K562 (cell line): ENCODE data around the gene GET3. TPM values are rescaled to one million over a fixed set of nuclear protein-coding genes. Genes with fewer than 3 reads are reported as not detected.

Source experiments
- CXXC5 ChIP-seq: fragments of 250-450 bp; sonication (Bioruptor Pico); IDR thresholded peaks from 2 replicates; pipeline ENCODE4 v1.8.0; 2022; ENCODE audit warnings: inconsistent platforms, mild to moderate bottlenecking, moderate library complexity
- EP300 ChIP-seq: IDR thresholded peaks from 2 replicates; pipeline ENCODE4 v1.6.1; 2012; ENCODE audit warnings: low read length, improper control_type of control experiment
- FOXJ3 ChIP-seq: sonication (generic); formaldehyde crosslinking; IDR thresholded peaks from 2 replicates; pipeline ENCODE4 v1.4.0; 2020; ENCODE audit warnings: mild to moderate bottlenecking, missing genetic modification reagents
- GTF2E2 ChIP-seq: fragments of 200-800 bp; sonication (Bioruptor generic); IDR thresholded peaks from 2 replicates; pipeline ENCODE4 v1.6.1; 2016; ENCODE audit warnings: missing genetic modification characterization, missing compliant biosample characterization
- ILF3 ChIP-seq: fragments of 450-650 bp; IDR thresholded peaks from 2 replicates; pipeline ENCODE4 v1.6.1; 2018; ENCODE audit warnings: antibody characterized with exemption, mild to moderate bottlenecking, moderate library complexity, borderline replicate concordance
- NCOA4 ChIP-seq: fragments of 450-650 bp; IDR thresholded peaks from 2 replicates; pipeline ENCODE4 v1.6.1; 2018; ENCODE audit warnings: mild to moderate bottlenecking; ENCODE audit not compliant: partially characterized antibody
- PHB2 ChIP-seq: fragments of 450-650 bp; IDR thresholded peaks from 2 replicates; pipeline ENCODE4 v1.6.1; 2017; ENCODE audit warnings: low read depth
- RBM14 ChIP-seq: fragments of 200-400 bp; formaldehyde crosslinking; IDR thresholded peaks from 2 replicates; pipeline ENCODE4 v1.6.1; 2018; ENCODE audit warnings: low read depth, mild to moderate bottlenecking, low read length, moderate library complexity, borderline replicate concordance; ENCODE audit not compliant: insufficient read depth
- RFX1 ChIP-seq: fragments of 450-650 bp; IDR thresholded peaks from 2 replicates; pipeline ENCODE4 v1.6.1; 2016; ENCODE audit warnings: mild to moderate bottlenecking, moderate library complexity
- SMARCE1 ChIP-seq: fragments of 450-650 bp; IDR thresholded peaks from 2 replicates; pipeline ENCODE4 v1.7.1; 2016; ENCODE audit warnings: mild to moderate bottlenecking
- ZNF507 ChIP-seq: conservative IDR thresholded peaks from 2 replicates; pipeline ENCODE4 v1.6.1; 2017; ENCODE audit warnings: missing genetic modification characterization, missing compliant biosample characterization
- ZNF717 ChIP-seq: fragments of 250-450 bp; sonication (Bioruptor Pico); IDR thresholded peaks from 2 replicates; pipeline ENCODE4 v1.5.0; 2021
- ZNF766 ChIP-seq: fragments of 200-800 bp; sonication (Bioruptor generic); conservative IDR thresholded peaks from 2 replicates; pipeline ENCODE4 v1.6.1; 2016; ENCODE audit warnings: missing genetic modification characterization, missing compliant biosample characterization
- polyA plus RNA-seq, 8 experiments: library from polyadenylated mRNA; depleted of rRNA in 4 of 8; stranded (reverse) in 5 of 8; unstranded in 3 of 8; fragments of >200 nt; fragmentation: Nextera tagmentation in 2 of 8; fragmentation: Illumina TruSeq in 1 of 8; extraction: Ambion mirVana in 2 of 8; extraction: Trizol in 1 of 8; gene quantifications; 2 replicates each; pipeline versions ENCODE4 v1.2.1 to v1.2.3, GENCODE V29; 2011 to 2014; ENCODE audit warnings: inconsistent platforms in 1 of 8, missing spikeins in 1 of 8
- total RNA-seq, 7 experiments: library from RNA; depleted of rRNA in 6 of 7; stranded (reverse); fragments of >200 nt in 6 of 7; fragmentation: Illumina TruSeq in 2 of 7; extraction: Trizol in 2 of 7; gene quantifications; 2 replicates each; pipeline versions ENCODE4 v1.2.1 to v1.2.3, GENCODE V29; 2011 to 2021; ENCODE audit warnings: low replicate concordance in 1 of 7
- TF ChIP-seq, protein P1 (sequence below), 2 experiments: fragments of 450-650 bp; conservative IDR thresholded peaks; 2 replicates each; pipeline ENCODE4 v1.6.1; 2017; ENCODE audit warnings: mild to moderate bottlenecking in 2 of 2, moderate library complexity in 2 of 2
- TF ChIP-seq, protein P2 (sequence below): fragments of 250-450 bp; sonication (Bioruptor Pico); IDR thresholded peaks from 2 replicates; pipeline ENCODE4 v1.4.0; 2020; ENCODE audit warnings: mild to moderate bottlenecking, moderate library complexity
- TF ChIP-seq, protein P3 (sequence below): fragments of 200-800 bp; sonication (Bioruptor generic); IDR thresholded peaks from 2 replicates; pipeline ENCODE4 v1.6.1; 2017; ENCODE audit warnings: missing genetic modification characterization, missing compliant biosample characterization
- TF ChIP-seq, protein P4 (sequence below): fragments of 250-450 bp; sonication (Bioruptor Pico); IDR thresholded peaks from 2 replicates; pipeline ENCODE4 v1.5.0; 2020; ENCODE audit warnings: mild to moderate bottlenecking, borderline replicate concordance
- TF ChIP-seq, protein P5 (sequence below): fragments of 250-450 bp; sonication (Bioruptor Pico); IDR thresholded peaks from 2 replicates; pipeline ENCODE4 v1.5.0; 2022; ENCODE audit warnings: mild to moderate bottlenecking
- TF ChIP-seq, protein P6 (sequence below), 2 experiments: fragments of 250-450 bp in 1 of 2; fragments of 450-650 bp in 1 of 2; sonication (Bioruptor Pico) in 1 of 2; IDR thresholded peaks; 2 replicates each; pipeline versions ENCODE4 v1.6.1 to v1.8.0; 2016 to 2021; ENCODE audit warnings: mild to moderate bottlenecking in 2 of 2, moderate library complexity in 2 of 2, missing compliant biosample characterization in 1 of 2, missing genetic modification characterization in 1 of 2

Gene GET3
- total and polyA plus RNA-seq, 9 of the 15 experiments (the other 6 are each of a cell fraction or from before 2014, with no cell fraction given) = 8.3 to 83.5 (median 51.8) TPM

DNA sequence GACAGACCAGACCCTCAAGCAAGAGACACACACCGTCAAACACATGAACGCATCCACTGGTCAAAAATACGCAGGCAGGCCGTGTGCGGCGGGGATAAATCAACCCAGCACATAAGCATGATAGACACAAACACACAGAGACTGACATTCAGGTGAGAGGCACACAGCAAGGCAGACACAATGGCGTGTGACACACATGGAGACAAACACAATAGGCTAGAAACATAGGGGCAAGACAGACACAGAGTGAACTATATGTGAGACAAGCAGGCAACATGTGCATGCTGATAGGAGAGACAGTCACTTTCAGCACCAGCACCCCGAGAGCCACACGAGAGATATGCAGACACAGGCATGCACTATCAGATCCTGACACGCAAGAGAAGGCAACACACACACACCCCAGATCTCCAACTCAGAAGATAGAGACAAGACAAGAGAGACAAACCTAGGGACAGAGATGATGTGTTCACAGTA is 47.1 kb downstream of the GET3 start (continued):
- TF ChIP-seq, protein P1, sequence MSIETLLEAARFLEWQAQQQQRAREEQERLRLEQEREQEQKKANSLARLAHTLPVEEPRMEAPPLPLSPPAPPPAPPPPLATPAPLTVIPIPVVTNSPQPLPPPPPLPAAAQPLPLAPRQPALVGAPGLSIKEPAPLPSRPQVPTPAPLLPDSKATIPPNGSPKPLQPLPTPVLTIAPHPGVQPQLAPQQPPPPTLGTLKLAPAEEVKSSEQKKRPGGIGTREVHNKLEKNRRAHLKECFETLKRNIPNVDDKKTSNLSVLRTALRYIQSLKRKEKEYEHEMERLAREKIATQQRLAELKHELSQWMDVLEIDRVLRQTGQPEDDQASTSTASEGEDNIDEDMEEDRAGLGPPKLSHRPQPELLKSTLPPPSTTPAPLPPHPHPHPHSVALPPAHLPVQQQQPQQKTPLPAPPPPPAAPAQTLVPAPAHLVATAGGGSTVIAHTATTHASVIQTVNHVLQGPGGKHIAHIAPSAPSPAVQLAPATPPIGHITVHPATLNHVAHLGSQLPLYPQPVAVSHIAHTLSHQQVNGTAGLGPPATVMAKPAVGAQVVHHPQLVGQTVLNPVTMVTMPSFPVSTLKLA (conservative IDR thresholded peaks at IDR 0.05) = peak; percentile 82 to 91
- TF ChIP-seq, protein P2, sequence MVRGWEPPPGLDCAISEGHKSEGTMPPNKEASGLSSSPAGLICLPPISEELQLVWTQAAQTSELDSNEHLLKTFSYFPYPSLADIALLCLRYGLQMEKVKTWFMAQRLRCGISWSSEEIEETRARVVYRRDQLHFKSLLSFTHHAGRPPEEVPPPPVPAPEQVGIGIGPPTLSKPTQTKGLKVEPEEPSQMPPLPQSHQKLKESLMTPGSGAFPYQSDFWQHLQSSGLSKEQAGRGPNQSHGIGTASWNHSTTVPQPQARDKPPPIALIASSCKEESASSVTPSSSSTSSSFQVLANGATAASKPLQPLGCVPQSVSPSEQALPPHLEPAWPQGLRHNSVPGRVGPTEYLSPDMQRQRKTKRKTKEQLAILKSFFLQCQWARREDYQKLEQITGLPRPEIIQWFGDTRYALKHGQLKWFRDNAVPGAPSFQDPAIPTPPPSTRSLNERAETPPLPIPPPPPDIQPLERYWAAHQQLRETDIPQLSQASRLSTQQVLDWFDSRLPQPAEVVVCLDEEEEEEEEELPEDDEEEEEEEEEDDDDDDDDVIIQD = no peak
- peak; percentile 77 for TF ChIP-seq CXXC5 (CRISPR knock-in tag)
- no peak for TF ChIP-seq ZNF507
- no peak for TF ChIP-seq NCOA4
- TF ChIP-seq, protein P3, sequence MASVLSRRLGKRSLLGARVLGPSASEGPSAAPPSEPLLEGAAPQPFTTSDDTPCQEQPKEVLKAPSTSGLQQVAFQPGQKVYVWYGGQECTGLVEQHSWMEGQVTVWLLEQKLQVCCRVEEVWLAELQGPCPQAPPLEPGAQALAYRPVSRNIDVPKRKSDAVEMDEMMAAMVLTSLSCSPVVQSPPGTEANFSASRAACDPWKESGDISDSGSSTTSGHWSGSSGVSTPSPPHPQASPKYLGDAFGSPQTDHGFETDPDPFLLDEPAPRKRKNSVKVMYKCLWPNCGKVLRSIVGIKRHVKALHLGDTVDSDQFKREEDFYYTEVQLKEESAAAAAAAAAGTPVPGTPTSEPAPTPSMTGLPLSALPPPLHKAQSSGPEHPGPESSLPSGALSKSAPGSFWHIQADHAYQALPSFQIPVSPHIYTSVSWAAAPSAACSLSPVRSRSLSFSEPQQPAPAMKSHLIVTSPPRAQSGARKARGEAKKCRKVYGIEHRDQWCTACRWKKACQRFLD (CRISPR knock-in tag) = no peak
- no peak for TF ChIP-seq ZNF717 (CRISPR knock-in tag)
- no peak for TF ChIP-seq FOXJ3 (CRISPR knock-in tag)
- peak; percentile 91 for TF ChIP-seq SMARCE1
- peak; percentile 77 for TF ChIP-seq PHB2
- peak; percentile 65; the same call in 1 of the 2 replicates for TF ChIP-seq ZNF766
- TF ChIP-seq ILF3 = no peak
- TF ChIP-seq, protein P4, sequence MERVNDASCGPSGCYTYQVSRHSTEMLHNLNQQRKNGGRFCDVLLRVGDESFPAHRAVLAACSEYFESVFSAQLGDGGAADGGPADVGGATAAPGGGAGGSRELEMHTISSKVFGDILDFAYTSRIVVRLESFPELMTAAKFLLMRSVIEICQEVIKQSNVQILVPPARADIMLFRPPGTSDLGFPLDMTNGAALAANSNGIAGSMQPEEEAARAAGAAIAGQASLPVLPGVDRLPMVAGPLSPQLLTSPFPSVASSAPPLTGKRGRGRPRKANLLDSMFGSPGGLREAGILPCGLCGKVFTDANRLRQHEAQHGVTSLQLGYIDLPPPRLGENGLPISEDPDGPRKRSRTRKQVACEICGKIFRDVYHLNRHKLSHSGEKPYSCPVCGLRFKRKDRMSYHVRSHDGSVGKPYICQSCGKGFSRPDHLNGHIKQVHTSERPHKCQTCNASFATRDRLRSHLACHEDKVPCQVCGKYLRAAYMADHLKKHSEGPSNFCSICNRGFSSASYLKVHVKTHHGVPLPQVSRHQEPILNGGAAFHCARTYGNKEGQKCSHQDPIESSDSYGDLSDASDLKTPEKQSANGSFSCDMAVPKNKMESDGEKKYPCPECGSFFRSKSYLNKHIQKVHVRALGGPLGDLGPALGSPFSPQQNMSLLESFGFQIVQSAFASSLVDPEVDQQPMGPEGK (CRISPR knock-in tag) = no peak
- TF ChIP-seq RBM14 = no peak
- TF ChIP-seq, protein P5, sequence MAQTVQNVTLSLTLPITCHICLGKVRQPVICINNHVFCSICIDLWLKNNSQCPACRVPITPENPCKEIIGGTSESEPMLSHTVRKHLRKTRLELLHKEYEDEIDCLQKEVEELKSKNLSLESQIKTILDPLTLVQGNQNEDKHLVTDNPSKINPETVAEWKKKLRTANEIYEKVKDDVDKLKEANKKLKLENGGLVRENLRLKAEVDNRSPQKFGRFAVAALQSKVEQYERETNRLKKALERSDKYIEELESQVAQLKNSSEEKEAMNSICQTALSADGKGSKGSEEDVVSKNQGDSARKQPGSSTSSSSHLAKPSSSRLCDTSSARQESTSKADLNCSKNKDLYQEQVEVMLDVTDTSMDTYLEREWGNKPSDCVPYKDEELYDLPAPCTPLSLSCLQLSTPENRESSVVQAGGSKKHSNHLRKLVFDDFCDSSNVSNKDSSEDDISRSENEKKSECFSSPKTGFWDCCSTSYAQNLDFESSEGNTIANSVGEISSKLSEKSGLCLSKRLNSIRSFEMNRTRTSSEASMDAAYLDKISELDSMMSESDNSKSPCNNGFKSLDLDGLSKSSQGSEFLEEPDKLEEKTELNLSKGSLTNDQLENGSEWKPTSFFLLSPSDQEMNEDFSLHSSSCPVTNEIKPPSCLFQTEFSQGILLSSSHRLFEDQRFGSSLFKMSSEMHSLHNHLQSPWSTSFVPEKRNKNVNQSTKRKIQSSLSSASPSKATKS (CRISPR knock-in tag) = no peak
- no peak for TF ChIP-seq GTF2E2 (tag)
- no peak for TF ChIP-seq RFX1
- TF ChIP-seq, protein P6, sequence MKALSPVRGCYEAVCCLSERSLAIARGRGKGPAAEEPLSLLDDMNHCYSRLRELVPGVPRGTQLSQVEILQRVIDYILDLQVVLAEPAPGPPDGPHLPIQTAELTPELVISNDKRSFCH (CRISPR knock-in tag; IDR thresholded peaks at IDR 0.05) = no peak
- TF ChIP-seq, protein P6 (tag; IDR thresholded peaks at IDR 0.05) = peak; percentile 52; the same call in 1 of the 2 replicates
- peak; percentile 94 for TF ChIP-seq EP300
